ENCODE data around the gene C19orf25.

GRCh38 chr19:1508507-1508856, 29.5 kb upstream of the C19orf25 start:
- TF ChIP-seq POLR2A (IDR thresholded peaks at IDR 0.05; ENCODE audit: insufficient read depth in 1 of 2, low read depth in 2 of 2, low read length in 2 of 2): no peak
- TF ChIP-seq, protein P1, sequence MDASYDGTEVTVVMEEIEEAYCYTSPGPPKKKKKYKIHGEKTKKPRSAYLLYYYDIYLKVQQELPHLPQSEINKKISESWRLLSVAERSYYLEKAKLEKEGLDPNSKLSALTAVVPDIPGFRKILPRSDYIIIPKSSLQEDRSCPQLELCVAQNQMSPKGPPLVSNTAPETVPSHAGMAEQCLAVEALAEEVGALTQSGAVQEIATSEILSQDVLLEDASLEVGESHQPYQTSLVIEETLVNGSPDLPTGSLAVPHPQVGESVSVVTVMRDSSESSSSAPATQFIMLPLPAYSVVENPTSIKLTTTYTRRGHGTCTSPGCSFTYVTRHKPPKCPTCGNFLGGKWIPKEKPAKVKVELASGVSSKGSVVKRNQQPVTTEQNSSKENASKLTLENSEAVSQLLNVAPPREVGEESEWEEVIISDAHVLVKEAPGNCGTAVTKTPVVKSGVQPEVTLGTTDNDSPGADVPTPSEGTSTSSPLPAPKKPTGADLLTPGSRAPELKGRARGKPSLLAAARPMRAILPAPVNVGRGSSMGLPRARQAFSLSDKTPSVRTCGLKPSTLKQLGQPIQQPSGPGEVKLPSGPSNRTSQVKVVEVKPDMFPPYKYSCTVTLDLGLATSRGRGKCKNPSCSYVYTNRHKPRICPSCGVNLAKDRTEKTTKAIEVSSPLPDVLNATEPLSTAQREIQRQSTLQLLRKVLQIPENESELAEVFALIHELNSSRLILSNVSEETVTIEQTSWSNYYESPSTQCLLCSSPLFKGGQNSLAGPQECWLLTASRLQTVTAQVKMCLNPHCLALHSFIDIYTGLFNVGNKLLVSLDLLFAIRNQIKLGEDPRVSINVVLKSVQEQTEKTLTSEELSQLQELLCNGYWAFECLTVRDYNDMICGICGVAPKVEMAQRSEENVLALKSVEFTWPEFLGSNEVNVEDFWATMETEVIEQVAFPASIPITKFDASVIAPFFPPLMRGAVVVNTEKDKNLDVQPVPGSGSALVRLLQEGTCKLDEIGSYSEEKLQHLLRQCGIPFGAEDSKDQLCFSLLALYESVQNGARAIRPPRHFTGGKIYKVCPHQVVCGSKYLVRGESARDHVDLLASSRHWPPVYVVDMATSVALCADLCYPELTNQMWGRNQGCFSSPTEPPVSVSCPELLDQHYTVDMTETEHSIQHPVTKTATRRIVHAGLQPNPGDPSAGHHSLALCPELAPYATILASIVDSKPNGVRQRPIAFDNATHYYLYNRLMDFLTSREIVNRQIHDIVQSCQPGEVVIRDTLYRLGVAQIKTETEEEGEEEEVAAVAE (CRISPR knock-in tag; IDR thresholded peaks at IDR 0.05; ENCODE audit: borderline replicate concordance): no peak
- TF ChIP-seq, protein P2, sequence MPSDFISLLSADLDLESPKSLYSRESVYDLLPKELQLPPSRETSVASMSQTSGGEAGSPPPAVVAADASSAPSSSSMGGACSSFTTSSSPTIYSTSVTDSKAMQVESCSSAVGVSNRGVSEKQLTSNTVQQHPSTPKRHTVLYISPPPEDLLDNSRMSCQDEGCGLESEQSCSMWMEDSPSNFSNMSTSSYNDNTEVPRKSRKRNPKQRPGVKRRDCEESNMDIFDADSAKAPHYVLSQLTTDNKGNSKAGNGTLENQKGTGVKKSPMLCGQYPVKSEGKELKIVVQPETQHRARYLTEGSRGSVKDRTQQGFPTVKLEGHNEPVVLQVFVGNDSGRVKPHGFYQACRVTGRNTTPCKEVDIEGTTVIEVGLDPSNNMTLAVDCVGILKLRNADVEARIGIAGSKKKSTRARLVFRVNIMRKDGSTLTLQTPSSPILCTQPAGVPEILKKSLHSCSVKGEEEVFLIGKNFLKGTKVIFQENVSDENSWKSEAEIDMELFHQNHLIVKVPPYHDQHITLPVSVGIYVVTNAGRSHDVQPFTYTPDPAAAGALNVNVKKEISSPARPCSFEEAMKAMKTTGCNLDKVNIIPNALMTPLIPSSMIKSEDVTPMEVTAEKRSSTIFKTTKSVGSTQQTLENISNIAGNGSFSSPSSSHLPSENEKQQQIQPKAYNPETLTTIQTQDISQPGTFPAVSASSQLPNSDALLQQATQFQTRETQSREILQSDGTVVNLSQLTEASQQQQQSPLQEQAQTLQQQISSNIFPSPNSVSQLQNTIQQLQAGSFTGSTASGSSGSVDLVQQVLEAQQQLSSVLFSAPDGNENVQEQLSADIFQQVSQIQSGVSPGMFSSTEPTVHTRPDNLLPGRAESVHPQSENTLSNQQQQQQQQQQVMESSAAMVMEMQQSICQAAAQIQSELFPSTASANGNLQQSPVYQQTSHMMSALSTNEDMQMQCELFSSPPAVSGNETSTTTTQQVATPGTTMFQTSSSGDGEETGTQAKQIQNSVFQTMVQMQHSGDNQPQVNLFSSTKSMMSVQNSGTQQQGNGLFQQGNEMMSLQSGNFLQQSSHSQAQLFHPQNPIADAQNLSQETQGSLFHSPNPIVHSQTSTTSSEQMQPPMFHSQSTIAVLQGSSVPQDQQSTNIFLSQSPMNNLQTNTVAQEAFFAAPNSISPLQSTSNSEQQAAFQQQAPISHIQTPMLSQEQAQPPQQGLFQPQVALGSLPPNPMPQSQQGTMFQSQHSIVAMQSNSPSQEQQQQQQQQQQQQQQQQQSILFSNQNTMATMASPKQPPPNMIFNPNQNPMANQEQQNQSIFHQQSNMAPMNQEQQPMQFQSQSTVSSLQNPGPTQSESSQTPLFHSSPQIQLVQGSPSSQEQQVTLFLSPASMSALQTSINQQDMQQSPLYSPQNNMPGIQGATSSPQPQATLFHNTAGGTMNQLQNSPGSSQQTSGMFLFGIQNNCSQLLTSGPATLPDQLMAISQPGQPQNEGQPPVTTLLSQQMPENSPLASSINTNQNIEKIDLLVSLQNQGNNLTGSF (CRISPR knock-in tag; IDR thresholded peaks at IDR 0.05): no peak
